Sigmoid colon (tissue), 7 donors: ENCODE measurements around the gene ACRV1. TPM values are rescaled to one million over a fixed set of nuclear protein-coding genes. Genes with fewer than 3 reads are reported as not detected.
"Not testable (repeated sequence)": the region's sequence is repeated elsewhere in the genome, so short reads cannot be mapped to it uniquely, and the experiment has no call there.

ENCODE experiments used
- DNase-seq: peaks from one replicate; pipeline ENCODE4 v3.0.0-alpha.2; 2019
- H3K27ac ChIP-seq, 4 donors: fragments of 200-600 bp; sonication (generic); one replicate each; pipeline ENCODE4 v1.5.1; 2016 to 2019; ENCODE audit warnings: mild to moderate bottlenecking in 1 of 4
- H3K27me3 ChIP-seq, 3 donors: fragments of 200-600 bp; sonication (generic); one replicate each; pipeline ENCODE4 v1.5.1; 2019; ENCODE audit warnings: mild to moderate bottlenecking in 1 of 3
- H3K36me3 ChIP-seq, 4 donors: fragments of 200-600 bp; sonication (generic); one replicate each; pipeline ENCODE4 v1.5.1; 2016 to 2019
- H3K4me1 ChIP-seq, 4 donors: fragments of 200-600 bp; sonication (generic); one replicate each; pipeline ENCODE4 v1.5.1; 2017 to 2019
- H3K4me3 ChIP-seq, 4 donors: fragments of 200-600 bp; sonication (generic); one replicate each; pipeline ENCODE4 v1.5.1; 2017 to 2019; ENCODE audit warnings: mild to moderate bottlenecking in 2 of 4, moderate library complexity in 1 of 4
- H3K9me3 ChIP-seq, 4 donors: fragments of 200-600 bp in 3 of 4; sonication (generic) in 3 of 4; one replicate each; pipeline versions ENCODE4 v1.5.1 to v1.6.1; 2013 to 2019
- CTCF ChIP-seq, 4 experiments: fragments of 450-650 bp in 3 of 4; fragments of 200-600 bp in 1 of 4; IDR thresholded peaks; one replicate each; pipeline ENCODE4 v1.5.1; 2016 to 2019; ENCODE audit warnings: antibody characterized with exemption in 4 of 4, mild to moderate bottlenecking in 3 of 4, moderate library complexity in 2 of 4
- EP300 ChIP-seq, 4 donors: sonication (generic); formaldehyde crosslinking; IDR thresholded peaks; one replicate each; pipeline ENCODE4 v1.6.1; 2017; ENCODE audit warnings: antibody characterized with exemption in 4 of 4
- POLR2A ChIP-seq, 2 donors: fragments of 450-650 bp; IDR thresholded peaks; one replicate each; pipeline ENCODE4 v1.6.1; 2016; ENCODE audit warnings: antibody characterized with exemption in 2 of 2, mild to moderate bottlenecking in 2 of 2, moderate library complexity in 2 of 2
- POLR2AphosphoS5 ChIP-seq, 4 donors: sonication (generic); formaldehyde crosslinking; IDR thresholded peaks; one replicate each; pipeline ENCODE4 v1.6.1; 2017; ENCODE audit warnings: antibody characterized with exemption in 4 of 4
- WGBS, 2 donors: extraction: QIAGEN DNeasy Blood & Tissue Kit; methylation state at CpG; one replicate each; pipeline ENCODE4 v1.1.7; 2013; 5-methylcytosine and 5-hydroxymethylcytosine counted together
- intact Hi-C: fragments of 100-400 bp; cut with DNase I; formaldehyde crosslinking; loops from one replicate; pipeline ENCODE4 v1.15.1; 2023
- polyA plus RNA-seq, 3 donors: library from polyadenylated mRNA; stranded (reverse); fragments of 200-250 nt; gene quantifications; one replicate each; pipeline ENCODE4 v1.2.3, GENCODE V29; 2013
- total RNA-seq, 4 donors: library from RNA; depleted of rRNA; stranded (reverse); fragments of >200 nt; gene quantifications; one replicate each; pipeline ENCODE4 v1.1.0, GENCODE V29; 2016
- donor health status: healthy with polysubstance abuse.
- donor health status: Bipolar disorder and iron deficiency.
- donor health status: healthy.

ACRV1 gene
- not detected for total RNA-seq
- not detected for polyA plus RNA-seq

- Histone ChIP-seq H3K27ac (no peak within 1 kb of the TSS), H3K36me3 (peaks cover 0 to 3% (median 0%) of the 10 kb centered on the region in 4 donors), H3K27me3 (no peaks in the 10 kb centered on the region), H3K4me3 (no peak within 1 kb of the TSS), H3K4me1 (no peaks in the 10 kb centered on the region), H3K9me3 (no peaks in the 10 kb centered on the region)
- intact Hi-C loops = no loop called here
- WGBS, 2 donors = 100% methylated on average over 1 of the region's 1 CpG
- TF ChIP-seq EP300 (IDR thresholded peaks at IDR 0.05) = no peak
- no peak for TF ChIP-seq POLR2AphosphoS5 (IDR thresholded peaks at IDR 0.05)
- TF ChIP-seq CTCF (IDR thresholded peaks at IDR 0.05) = no peak
- TF ChIP-seq POLR2A (IDR thresholded peaks at IDR 0.05) = no peak
- no peak for DNase-seq
These were observed at the start of gene ACRV1 for GRCh38 chr11:125680747-125681146. ACRV1 (minus strand) TSS chr11:125680847; CDS start chr11:125680780, 67 bp downstream.

GRCh38 chr11:125728969-125729368, 48.3 kb upstream of the ACRV1 start:
- no peaks in the 10 kb centered on the region for H3K27me3 ChIP-seq
- intact Hi-C loops = no loop called here
- no peak overlapping the region for H3K4me3 ChIP-seq
- no peak for DNase-seq
- no peaks in the 10 kb centered on the region for H3K9me3 ChIP-seq
- H3K36me3 ChIP-seq = no peaks in the 10 kb centered on the region
- 61 to 73% methylated on average over 3 of the region's 3 CpGs for WGBS, 2 donors
- H3K27ac ChIP-seq = no peak overlapping the region
- TF ChIP-seq POLR2A (IDR thresholded peaks at IDR 0.05) = no peak
- no peak for TF ChIP-seq CTCF (IDR thresholded peaks at IDR 0.05)
- no peak for TF ChIP-seq EP300 (IDR thresholded peaks at IDR 0.05)
- no peak for TF ChIP-seq POLR2AphosphoS5 (IDR thresholded peaks at IDR 0.05)
- H3K4me1 ChIP-seq = no peaks in the 10 kb centered on the region

- H3K36me3 ChIP-seq = no peaks in the 10 kb centered on the region
- DNase-seq = no peak
- H3K4me3 ChIP-seq = no peak overlapping the region
- intact Hi-C loops = no loop called here
- H3K27me3 ChIP-seq = no peaks in the 10 kb centered on the region
- H3K9me3 ChIP-seq = no peaks in the 10 kb centered on the region
- H3K27ac ChIP-seq = no peak overlapping the region
- 93 to 94% methylated on average over 1 of the region's 1 CpG for WGBS, 2 donors
- no peaks in the 10 kb centered on the region for H3K4me1 ChIP-seq
- no peak for TF ChIP-seq CTCF (IDR thresholded peaks at IDR 0.05)
- no peak for TF ChIP-seq POLR2A (IDR thresholded peaks at IDR 0.05)
- TF ChIP-seq POLR2AphosphoS5 (IDR thresholded peaks at IDR 0.05) = no peak
- TF ChIP-seq EP300 (IDR thresholded peaks at IDR 0.05) = no peak
These were observed 43.5 kb upstream of the ACRV1 start for GRCh38 chr11:125724125-125724524.

- WGBS, 2 donors = 83 to 88% methylated on average over 6 of the region's 6 CpGs
- no peaks in the 10 kb centered on the region for H3K36me3 ChIP-seq
- TF ChIP-seq POLR2AphosphoS5 (IDR thresholded peaks at IDR 0.05) = no peak
- no peak for TF ChIP-seq CTCF (IDR thresholded peaks at IDR 0.05)
- TF ChIP-seq EP300 (IDR thresholded peaks at IDR 0.05) = no peak
- TF ChIP-seq POLR2A (IDR thresholded peaks at IDR 0.05) = no peak
- intact Hi-C loops = no loop called here
- no peaks in the 10 kb centered on the region for H3K27me3 ChIP-seq
- no peak for DNase-seq
- no peak overlapping the region for H3K4me3 ChIP-seq
- H3K9me3 ChIP-seq = no peaks in the 10 kb centered on the region
- H3K4me1 ChIP-seq = no peaks in the 10 kb centered on the region
- no peak overlapping the region for H3K27ac ChIP-seq
These were observed 40.1 kb upstream of the ACRV1 start for GRCh38 chr11:125720781-125721180.

GRCh38 chr11:125704686-125705085, 24.0 kb upstream of the ACRV1 start:
- H3K4me1 ChIP-seq, H3K27ac ChIP-seq, DNase-seq, H3K36me3 ChIP-seq, H3K9me3 ChIP-seq, intact Hi-C loops, H3K4me3 ChIP-seq, H3K27me3 ChIP-seq: not testable (repeated sequence)
- 93 to 94% methylated on average over 24 of the region's 24 CpGs for WGBS, 2 donors
